ENCODE measurements around the gene FBRS.
"Not testable (repeated sequence)": the region's sequence is repeated elsewhere in the genome, so short reads cannot be mapped to it uniquely, and the experiment has no call there.

The FBRS gene

GRCh38 chr16:30700491-30700890 is 42.3 kb downstream of the FBRS start:
- DNase-seq: no peak

- no peak for DNase-seq
Measured at GRCh38 chr16:30700971-30701370, 42.7 kb downstream of the FBRS start.

GRCh38 chr16:30703071-30703470 is 44.8 kb downstream of the FBRS start:
- not testable (repeated sequence) for DNase-seq

GRCh38 chr16:30703971-30704370 is 45.7 kb downstream of the FBRS start:
- DNase-seq: no peak

GRCh38 chr16:30706046-30706445 is 47.8 kb downstream of the FBRS start:
- DNase-seq: no peak

GRCh38 chr16:30710971-30711370 is 52.7 kb downstream of the FBRS start:
- no peak for DNase-seq

GRCh38 chr16:30711712-30712111 is 53.5 kb downstream of the FBRS start:
- no peak for DNase-seq

- no peak for DNase-seq
Measured at GRCh38 chr16:30715750-30716445, 57.7 kb downstream of the FBRS start.

- no peak for DNase-seq
Measured at GRCh38 chr16:30720086-30720485, 61.9 kb downstream of the FBRS start.
